HG03025 (cell line): Measurements from ENCODE around the gene TMEM14A.
"Not testable (repeated sequence)": the region's sequence is repeated elsewhere in the genome, so short reads cannot be mapped to it uniquely, and the experiment has no call there.

Experiments
- ATAC-seq: cut with Tn5 transposase; IDR thresholded peaks from one replicate; pipeline ENCODE4 v1.9.1; 2021; ENCODE audit warnings: mild to moderate bottlenecking, moderate library complexity; ENCODE audit not compliant: unreplicated experiment, low FRiP score

The TMEM14A gene

GRCh38 chr6:52693773-52694172 is 22.9 kb downstream of the TMEM14A start:
- no peak for ATAC-seq

DNA sequence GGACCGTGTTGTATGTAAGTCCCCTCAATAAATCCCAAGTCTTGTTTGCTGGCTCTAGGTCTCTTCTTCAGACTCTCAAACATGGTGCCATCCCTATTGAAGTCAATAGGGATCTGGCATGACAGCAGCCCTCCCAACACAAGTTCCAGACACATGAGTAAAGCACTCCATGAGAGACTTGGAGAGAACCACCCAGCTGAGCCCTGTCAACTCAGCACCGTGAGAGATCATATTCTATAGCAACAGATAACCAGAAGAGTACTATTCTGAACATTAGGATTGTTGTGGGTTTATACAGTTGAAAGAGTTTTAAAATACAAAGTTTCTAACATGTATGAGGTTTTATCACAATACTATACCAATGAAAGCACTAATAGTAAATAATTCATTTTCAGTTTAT is 23.5 kb downstream of the TMEM14A start:
- ATAC-seq, result no peak

DNA sequence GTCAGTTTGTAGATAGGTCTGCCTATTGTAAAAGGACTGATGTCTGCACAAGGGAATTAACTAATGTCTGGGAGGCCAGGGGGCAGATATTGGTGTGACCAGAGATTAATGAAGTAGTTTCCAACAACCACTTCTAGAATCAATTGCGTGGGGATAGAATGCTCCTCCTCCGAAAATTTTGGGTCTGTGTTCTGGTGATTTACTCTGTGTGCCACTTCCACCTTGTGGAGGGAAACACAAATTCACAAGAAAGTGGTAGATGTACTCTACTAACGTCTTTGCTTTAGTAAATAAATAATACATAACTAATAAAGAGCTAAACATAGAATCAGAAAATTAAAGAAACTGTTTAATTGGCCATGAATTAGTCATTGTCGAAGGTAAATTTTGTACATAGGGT is 25.5 kb downstream of the TMEM14A start:
- ATAC-seq, result no peak

- ATAC-seq, result no peak
These were observed 27.0 kb downstream of the TMEM14A start for GRCh38 chr6:52697903-52698302.

DNA sequence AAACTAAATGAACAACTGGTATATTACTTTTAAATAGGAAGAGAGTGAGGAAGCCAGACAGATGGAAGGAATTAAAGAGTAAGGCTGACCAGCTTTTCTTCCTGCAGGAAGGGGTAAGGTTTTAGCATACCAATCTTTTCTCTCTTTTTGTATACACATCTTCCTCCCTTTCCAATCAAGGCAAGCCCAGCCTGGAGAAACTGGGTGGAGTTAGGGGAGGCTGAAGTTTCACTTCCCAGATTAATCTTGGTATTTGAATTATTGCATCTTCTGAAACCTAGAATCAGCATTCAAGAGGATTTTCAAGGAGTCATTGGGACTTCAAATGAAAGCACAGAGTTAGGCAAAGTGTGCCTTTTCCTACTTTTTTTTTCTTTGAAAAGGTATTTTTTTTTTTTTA is 33.1 kb downstream of the TMEM14A start:
- no peak for ATAC-seq

GRCh38 chr6:52704781-52705502 is 34.0 kb downstream of the TMEM14A start:
- ATAC-seq, result not testable (repeated sequence)

DNA sequence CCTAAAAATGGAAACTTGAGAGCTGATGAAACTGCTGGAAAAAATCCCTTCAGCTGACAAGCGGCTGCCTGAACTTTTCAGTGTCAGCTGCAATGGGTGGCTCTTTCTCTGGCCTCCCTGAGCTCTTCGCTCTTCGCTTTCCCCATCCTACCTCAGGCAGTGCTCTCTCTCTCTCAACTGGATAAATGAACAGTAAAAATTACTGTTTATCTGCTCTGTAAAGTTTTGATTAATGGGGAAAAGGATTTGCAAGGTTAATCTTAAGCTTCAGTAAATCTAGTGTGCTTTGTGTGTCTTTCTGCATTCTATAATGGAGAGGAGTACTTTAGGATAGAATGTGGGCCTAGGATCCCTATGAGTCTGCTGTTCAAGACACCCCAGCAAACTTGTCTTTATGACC is 35.1 kb downstream of the TMEM14A start:
- no peak for ATAC-seq

DNA sequence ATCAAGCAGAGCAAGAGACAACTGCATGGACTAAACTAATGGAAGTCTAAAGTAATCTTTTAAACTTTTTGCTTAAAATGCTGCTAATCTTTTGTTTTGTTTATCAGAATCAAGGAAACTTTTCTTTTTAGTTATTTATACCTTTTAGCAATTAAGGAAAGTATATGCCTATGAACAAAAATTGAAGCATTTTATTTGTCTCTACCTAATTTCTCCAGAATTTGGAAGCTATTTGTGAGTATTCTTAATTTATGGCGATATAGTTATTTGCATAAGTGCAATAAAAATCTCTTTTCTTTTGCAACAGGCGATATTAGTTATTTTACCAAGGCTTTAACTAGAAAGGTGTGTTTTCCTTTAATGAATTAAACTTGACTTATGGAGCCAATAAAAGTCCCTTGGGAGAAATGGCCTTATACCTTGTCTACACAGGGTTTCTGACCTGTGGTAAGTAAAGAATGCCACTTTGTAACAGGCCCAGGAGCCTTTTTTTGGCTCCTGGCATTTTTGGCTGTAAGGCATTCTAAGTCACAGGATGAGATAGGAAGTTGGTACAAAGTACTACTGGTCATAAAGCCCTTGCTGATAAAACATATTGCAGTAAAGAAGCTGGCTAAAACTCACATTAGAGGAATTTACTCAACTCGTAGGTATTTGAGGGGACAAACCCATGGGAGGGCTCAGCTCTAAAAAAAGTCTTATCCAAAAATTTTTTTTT is 37.2 kb downstream of the TMEM14A start:
- ATAC-seq, result no peak

DNA sequence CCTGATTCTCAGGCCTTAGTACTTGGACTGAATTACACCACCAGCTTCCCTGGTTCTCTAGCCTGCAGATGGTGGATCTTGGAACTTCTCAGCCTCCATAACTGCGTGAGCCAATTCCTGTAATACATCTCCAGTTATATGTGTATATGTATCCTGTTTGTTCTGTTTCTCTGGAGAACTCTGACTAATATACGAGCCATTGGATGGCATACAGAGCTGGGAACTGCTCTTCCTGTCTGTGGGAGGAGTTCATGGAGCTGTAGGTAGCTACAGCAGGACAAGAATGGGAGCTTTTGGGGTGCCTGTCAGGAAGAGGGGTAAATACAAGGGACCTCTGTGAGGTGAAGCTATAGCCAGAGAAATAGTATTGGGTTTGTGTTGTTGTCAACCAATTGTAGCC is 41.2 kb downstream of the TMEM14A start:
- no peak for ATAC-seq

DNA sequence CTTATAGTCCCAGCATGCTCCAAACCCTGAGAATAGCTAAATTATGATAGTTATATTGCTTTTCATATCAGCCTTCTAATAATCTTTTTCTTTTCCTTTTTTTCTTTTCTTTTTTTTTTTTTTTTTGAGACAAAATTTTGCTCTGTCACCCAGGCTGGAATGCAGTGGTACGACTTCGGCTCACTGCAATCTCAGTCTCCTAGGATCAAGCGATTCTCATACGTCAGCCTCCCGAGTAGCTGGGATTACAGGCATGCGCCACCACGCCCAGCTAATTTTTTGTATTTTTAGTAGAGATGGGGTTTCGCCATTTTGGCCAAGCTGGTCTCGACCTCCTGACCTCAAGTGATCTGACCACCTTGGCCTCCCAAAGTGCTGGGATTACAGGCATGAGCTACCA is 43.8 kb downstream of the TMEM14A start:
- not testable (repeated sequence) for ATAC-seq

GRCh38 chr6:52718550-52718949 is 47.6 kb downstream of the TMEM14A start:
- no peak for ATAC-seq

GRCh38 chr6:52720321-52720720 is 49.4 kb downstream of the TMEM14A start:
- no peak for ATAC-seq

DNA sequence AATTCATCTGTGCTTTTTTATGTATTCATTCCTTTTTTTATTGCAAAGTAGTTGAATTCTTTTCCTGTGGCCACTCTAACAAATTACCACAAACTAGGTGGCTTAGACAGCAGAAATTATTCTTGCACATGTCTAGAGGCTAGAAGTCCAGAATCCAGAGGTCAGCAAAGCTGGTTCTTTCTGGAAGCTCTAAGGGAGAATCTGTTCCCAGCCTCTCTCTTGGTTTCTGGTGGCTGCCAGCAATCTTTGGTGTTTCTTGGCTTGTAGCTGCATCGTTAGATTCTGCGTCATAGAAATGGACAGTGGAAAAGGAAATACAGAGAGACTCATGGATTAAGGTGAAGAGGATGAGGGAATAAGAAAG is 53.1 kb downstream of the TMEM14A start:
- ATAC-seq, result no peak

DNA sequence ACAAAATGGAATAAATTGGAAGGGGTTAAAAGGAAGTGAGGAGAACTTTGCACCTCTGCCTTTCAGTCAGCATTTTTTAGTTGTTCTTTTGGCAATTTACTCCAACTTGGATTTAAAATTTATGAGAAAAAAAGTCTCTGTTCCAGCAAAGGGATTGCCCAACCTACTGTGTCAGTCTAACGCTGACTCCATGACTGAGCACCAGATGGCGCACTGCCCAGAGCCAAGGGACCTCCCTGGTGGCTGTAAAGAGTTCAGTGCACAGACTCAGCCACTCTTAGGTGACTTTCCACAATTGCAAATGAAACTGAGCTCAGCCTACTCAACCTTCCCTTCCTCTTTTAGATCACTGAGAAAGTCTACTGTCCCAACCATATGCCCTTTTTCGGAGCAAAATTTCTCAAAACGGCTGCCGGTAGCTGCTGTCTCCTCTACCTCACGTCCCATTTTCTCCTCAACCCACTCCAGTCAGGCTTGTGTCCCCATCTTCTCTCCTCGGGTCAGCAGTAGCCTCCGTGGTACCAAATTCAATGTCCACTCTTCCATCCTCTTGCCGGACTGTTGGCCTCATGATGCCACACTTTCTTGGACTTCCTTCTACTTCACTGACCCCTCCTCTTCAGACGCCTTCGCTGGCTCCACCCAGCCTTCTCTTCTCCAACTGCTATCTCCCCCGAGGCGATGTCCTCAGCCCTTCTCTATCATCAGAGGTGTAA is 53.7 kb downstream of the TMEM14A start:
- peak; percentile 99 for ATAC-seq

- no peak for ATAC-seq
These were observed 54.2 kb downstream of the TMEM14A start for GRCh38 chr6:52725143-52725534.

DNA sequence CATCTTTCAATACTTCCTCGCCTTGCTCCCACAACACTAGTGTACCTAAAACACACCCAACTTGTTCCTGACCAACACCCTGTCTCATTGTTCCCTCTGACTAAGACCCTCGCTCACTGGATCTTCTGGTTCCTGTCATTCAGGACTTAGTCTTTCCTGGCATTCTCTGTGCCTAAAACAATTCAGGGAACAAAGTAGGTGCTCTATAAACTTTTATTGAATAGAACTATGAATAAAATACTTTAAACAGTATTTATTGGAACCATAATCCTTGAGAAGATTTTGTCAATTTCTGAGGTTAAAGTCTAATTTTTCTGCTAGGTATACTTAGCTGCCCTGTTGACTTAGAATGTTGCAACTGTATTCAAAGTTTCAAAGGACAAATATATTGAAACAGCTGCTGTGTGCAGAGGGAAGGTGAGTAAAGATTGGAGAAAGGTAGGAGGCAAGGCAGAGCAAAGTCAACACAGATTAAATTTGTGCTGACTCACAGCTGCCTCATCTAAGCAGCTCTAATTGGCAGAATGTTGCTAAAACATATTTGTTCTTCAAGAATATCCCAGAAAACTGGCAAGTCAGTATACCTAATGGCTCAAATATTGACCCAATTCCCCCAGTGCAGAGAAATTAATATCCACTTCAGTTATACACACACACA is 54.8 kb downstream of the TMEM14A start:
- no peak for ATAC-seq

DNA sequence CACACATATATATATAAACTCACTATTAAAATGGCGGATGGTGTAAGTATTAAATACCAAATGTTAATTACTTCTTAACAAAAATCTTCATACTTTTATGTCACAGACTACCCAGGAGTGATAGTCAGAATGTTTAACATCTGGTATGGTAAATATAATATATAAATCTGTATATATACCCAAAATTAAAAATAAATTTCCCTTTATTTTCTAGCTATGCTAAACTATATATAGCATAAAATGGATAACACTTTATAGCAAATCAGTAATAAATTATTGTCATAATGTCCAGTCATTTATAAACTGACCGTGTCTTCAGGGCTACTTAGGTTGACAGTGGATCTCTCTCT is 55.3 kb downstream of the TMEM14A start:
- ATAC-seq, result no peak

DNA sequence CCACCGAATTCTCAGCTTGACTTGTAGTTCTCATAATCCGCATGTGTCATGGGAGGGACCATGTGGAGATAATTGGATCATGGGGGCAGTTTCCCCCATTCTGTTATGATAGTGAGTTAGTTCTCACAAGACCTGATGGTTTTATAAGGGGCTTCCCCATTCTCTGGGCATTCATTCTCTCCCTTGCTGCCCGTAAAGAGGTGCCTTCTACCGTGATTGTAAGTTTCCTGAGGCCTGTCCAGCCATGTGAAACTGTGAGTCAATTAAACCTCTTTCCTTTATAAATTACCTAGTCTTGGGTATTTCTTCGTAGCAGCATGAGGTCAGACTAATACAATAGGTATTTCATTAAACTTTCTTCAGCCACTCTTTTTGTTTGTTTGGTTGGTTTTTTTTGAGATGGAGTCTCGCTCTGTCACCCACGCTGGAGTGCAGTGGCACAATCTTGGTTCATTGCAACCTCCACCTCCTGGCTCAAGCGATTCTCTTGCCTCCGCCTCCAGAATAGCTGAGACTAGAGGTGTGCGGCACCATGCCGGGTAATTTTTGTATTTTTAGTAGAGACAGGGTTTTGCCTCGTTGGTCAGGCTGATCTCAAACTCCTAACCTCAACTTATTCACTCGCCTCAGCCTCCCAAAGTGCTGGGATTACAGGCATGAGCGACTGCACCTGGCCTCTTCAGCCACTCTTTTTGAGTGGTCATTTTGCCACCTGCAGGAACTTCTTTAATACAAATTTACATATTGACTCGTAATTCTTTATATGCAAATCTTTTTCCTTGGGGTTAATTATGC is 56.0 kb downstream of the TMEM14A start:
- no peak for ATAC-seq

DNA sequence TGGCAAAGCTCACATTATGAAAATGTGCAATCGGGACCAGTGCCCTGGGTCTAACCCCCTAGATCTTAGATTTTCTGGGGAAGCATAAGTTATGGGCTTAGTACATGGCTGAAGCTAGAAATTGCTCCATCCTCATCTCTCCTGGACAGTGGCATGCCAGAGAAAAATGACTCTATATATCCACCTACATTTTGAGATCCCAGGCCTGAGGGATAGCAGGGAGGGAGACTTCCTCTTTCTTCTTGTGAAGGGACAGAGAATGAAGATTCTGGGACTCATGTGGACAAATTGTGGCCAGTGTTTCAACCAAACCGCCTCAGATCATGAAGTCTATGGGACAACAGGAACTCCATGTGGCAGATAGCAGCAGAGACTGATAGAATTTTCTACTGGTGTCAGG is 57.0 kb downstream of the TMEM14A start:
- no peak for ATAC-seq

DNA sequence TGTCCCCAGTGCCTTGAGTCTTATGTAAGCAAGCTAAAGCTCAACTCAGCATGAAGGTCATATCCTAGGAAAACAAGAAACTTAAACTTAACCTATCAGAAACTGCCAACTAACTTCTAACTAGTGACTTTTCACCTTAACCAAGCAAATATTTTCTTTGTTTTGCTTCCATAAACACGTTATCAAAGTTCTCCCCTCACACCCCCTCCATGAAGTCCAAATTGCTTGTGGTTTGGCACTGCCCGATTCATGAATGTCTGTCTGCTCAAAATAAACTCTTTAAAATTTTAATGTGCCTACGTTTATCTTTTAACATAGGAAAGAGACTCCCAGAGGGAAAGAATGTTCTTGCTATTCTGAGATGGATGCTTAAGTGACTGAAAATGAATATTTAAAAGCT is 57.5 kb downstream of the TMEM14A start:
- no peak for ATAC-seq
